Measurements from ENCODE around the gene TAF7L.

TAF7L gene

DNA sequence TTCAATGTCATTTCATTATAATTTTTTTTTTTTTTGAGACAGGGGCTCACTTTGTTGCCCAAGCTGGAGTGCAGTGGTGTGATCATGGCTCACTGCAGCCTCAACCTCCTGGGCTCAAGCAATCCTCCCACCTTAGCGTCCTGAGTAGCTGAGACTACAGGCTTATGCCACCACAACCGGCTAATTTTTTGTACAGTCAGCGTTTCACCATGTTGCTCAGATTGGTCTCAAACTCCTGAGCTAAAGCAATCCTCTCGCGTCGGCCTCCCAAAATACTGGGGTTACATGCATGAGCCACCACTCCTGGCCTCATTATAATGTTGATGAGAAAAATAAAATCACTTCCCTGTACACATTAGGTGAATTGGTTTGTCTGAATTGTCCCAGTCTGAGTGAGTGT lies 16.9 kb downstream of the TAF7L start:
- Histone ChIP-seq H2BK5ac (ENCODE audit: low read depth, low read length, poor library complexity, severe bottlenecking) (no peak overlapping the region), H3K4ac (ENCODE audit: low read depth in 1 of 2, low read length in 2 of 2) (no peak overlapping the region), H2AK5ac (ENCODE audit: low read length, severe bottlenecking) (no peak overlapping the region), H3K4me2 (ENCODE audit: low read length, poor library complexity, severe bottlenecking) (no peak overlapping the region), H3K27ac (ENCODE audit: low read length, poor library complexity, severe bottlenecking) (no peak overlapping the region), H3K27me3 (ENCODE audit: control insufficient read depth in 1 of 2, insufficient read depth in 1 of 2, low read length in 2 of 2) (peaks cover 0 to 20% of the 10 kb centered on the region in 2 experiments), H3K4me3 (ENCODE audit: insufficient read depth in 1 of 2, low read depth in 1 of 2, low read length in 2 of 2) (no peak overlapping the region), H3K79me1 (replicated peaks; ENCODE audit: low read length, poor library complexity, severe bottlenecking) (no peaks in the 10 kb centered on the region), H3K14ac (ENCODE audit: low read length in 2 of 2) (no peak overlapping the region), H3K23ac (ENCODE audit: low read length in 2 of 2) (no peak overlapping the region), H2BK120ac (ENCODE audit: low read depth, low read length) (no peak overlapping the region), H3K9me3 (ENCODE audit: control insufficient read depth, low read length) (no peaks in the 10 kb centered on the region), H3K36me3 (ENCODE audit: control insufficient read depth in 1 of 2, insufficient read depth in 2 of 2, low read depth in 1 of 2, low read length in 2 of 2) (no peaks in the 10 kb centered on the region), H3K4me1 (ENCODE audit: control insufficient read depth, insufficient read depth, low read depth, low read length) (no peaks in the 10 kb centered on the region), H2BK12ac (ENCODE audit: low read length in 2 of 2) (no peak overlapping the region), H4K91ac (ENCODE audit: low read length) (no peak overlapping the region), H4K8ac (ENCODE audit: low read length) (no peak overlapping the region), H2BK15ac (ENCODE audit: low read depth, poor library complexity, severe bottlenecking) (no peak overlapping the region), H2AFZ (ENCODE audit: low read depth, low read length) (no peak overlapping the region), H3K18ac (ENCODE audit: low read depth in 1 of 2, low read length in 2 of 2) (no peak overlapping the region), H3K9ac (ENCODE audit: low read length) (no peak overlapping the region)
- WGBS: 100% methylated on average over 3 of the region's 6 CpGs
- DNase-seq: no peak

DNA sequence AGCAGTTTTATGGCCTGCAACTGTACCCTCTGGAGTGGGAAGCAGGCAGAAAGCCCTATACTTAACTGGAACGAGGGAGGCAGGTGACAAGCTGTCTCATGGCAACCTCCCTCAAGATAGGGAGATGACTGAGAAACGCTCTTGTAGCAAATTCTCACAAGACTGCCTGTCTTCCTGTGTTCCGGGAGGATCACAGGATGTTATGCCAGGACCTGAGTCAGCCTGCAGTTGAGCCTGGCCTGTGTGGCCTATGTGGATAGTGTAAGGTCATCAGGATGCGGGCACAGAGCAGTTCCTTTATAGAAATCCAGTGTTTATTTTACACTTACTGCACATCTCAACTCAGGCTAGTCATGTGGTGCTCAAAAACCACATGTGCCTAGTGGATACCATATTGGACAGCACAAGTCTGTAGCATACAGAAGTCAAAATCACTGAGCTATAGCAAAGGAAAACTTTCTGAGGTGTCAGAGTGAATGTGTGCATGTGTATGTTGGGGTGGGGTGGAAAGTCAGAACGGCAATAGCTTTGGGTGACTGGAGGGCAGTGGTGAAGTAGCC lies 25.2 kb downstream of the TAF7L start:
- Histone ChIP-seq H3K4me2 (ENCODE audit: low read length, poor library complexity, severe bottlenecking) (no peak overlapping the region), H2AK5ac (ENCODE audit: low read length, severe bottlenecking) (no peak overlapping the region), H4K8ac (ENCODE audit: low read length) (peak overlapping the region; percentile 88), H3K4me3 (ENCODE audit: insufficient read depth in 1 of 2, low read depth in 1 of 2, low read length in 2 of 2) (no peak overlapping the region), H2BK120ac (ENCODE audit: low read depth, low read length) (peak overlapping the region; percentile 49), H3K23ac (ENCODE audit: low read length in 2 of 2) (no peak overlapping the region), H3K4ac (ENCODE audit: low read depth in 1 of 2, low read length in 2 of 2) (peak overlapping the region; percentile 11 to 46), H3K9me3 (ENCODE audit: control insufficient read depth, low read length) (no peaks in the 10 kb centered on the region), H3K27me3 (ENCODE audit: control insufficient read depth in 1 of 2, insufficient read depth in 1 of 2, low read length in 2 of 2) (peaks cover 0 to 12% of the 10 kb centered on the region in 2 experiments), H2AFZ (ENCODE audit: low read depth, low read length) (no peak overlapping the region), H3K18ac (ENCODE audit: low read depth in 1 of 2, low read length in 2 of 2) (peak overlapping the region; percentile 78 to 86), H2BK15ac (ENCODE audit: low read depth, poor library complexity, severe bottlenecking) (no peak overlapping the region), H3K14ac (ENCODE audit: low read length in 2 of 2) (peak overlapping the region in 1 of 2 experiments; percentile 82), H4K91ac (ENCODE audit: low read length) (peak overlapping the region; percentile 80), H2BK5ac (ENCODE audit: low read depth, low read length, poor library complexity, severe bottlenecking) (no peak overlapping the region), H2BK12ac (ENCODE audit: low read length in 2 of 2) (peak overlapping the region; percentile 77 to 90), H3K27ac (ENCODE audit: low read length, poor library complexity, severe bottlenecking) (no peak overlapping the region), H3K79me1 (replicated peaks; ENCODE audit: low read length, poor library complexity, severe bottlenecking) (no peaks in the 10 kb centered on the region), H3K36me3 (ENCODE audit: control insufficient read depth in 1 of 2, insufficient read depth in 2 of 2, low read depth in 1 of 2, low read length in 2 of 2) (no peaks in the 10 kb centered on the region), H3K4me1 (ENCODE audit: control insufficient read depth, insufficient read depth, low read depth, low read length) (peaks cover 6% of the 10 kb centered on the region), H3K9ac (ENCODE audit: low read length) (no peak overlapping the region)
- 30% methylated on average over 3 of the region's 5 CpGs for WGBS
- DNase-seq: peak; percentile 80

DNA sequence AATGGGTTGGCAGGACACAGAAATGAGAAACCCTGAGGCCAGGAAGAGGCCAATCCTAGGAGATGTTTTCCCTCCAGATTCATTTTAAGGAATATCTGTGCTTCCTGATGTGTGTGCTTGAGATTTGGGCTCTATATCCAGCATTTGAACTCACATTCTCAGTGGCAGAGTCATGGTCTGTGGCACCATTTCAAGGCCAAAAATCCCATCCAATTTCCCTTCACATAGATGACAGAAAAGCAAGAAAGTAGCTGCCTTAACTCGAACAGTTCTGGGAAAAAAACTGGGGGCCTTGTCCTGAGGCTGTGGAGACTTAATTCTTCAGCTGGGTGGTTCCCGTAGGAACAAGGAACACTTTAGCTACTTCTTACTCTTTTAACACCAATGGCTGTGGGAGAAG lies 27.4 kb downstream of the TAF7L start:
- Histone ChIP-seq H4K8ac (ENCODE audit: low read length) (no peak overlapping the region), H3K4me1 (ENCODE audit: control insufficient read depth, insufficient read depth, low read depth, low read length) (peaks cover 6% of the 10 kb centered on the region), H3K23ac (ENCODE audit: low read length in 2 of 2) (no peak overlapping the region), H3K9ac (ENCODE audit: low read length) (peak overlapping the region; percentile 24), H3K4me2 (ENCODE audit: low read length, poor library complexity, severe bottlenecking) (no peak overlapping the region), H3K4me3 (ENCODE audit: insufficient read depth in 1 of 2, low read depth in 1 of 2, low read length in 2 of 2) (no peak overlapping the region), H4K91ac (ENCODE audit: low read length) (peak overlapping the region; percentile 27), H3K4ac (ENCODE audit: low read depth in 1 of 2, low read length in 2 of 2) (no peak overlapping the region), H3K27ac (ENCODE audit: low read length, poor library complexity, severe bottlenecking) (no peak overlapping the region), H3K79me1 (replicated peaks; ENCODE audit: low read length, poor library complexity, severe bottlenecking) (no peaks in the 10 kb centered on the region), H2BK12ac (ENCODE audit: low read length in 2 of 2) (peak overlapping the region in 1 of 2 experiments; percentile 45), H3K14ac (ENCODE audit: low read length in 2 of 2) (no peak overlapping the region), H2AK5ac (ENCODE audit: low read length, severe bottlenecking) (no peak overlapping the region), H2AFZ (ENCODE audit: low read depth, low read length) (no peak overlapping the region), H3K18ac (ENCODE audit: low read depth in 1 of 2, low read length in 2 of 2) (peak overlapping the region in 1 of 2 experiments; percentile 1), H3K36me3 (ENCODE audit: control insufficient read depth in 1 of 2, insufficient read depth in 2 of 2, low read depth in 1 of 2, low read length in 2 of 2) (no peaks in the 10 kb centered on the region), H3K9me3 (ENCODE audit: control insufficient read depth, low read length) (no peaks in the 10 kb centered on the region), H2BK15ac (ENCODE audit: low read depth, poor library complexity, severe bottlenecking) (no peak overlapping the region), H3K27me3 (ENCODE audit: control insufficient read depth in 1 of 2, insufficient read depth in 1 of 2, low read length in 2 of 2) (peaks cover 0 to 25% of the 10 kb centered on the region in 2 experiments), H2BK5ac (ENCODE audit: low read depth, low read length, poor library complexity, severe bottlenecking) (no peak overlapping the region), H2BK120ac (ENCODE audit: low read depth, low read length) (no peak overlapping the region)
- DNase-seq: no peak
- WGBS: 100% methylated on average over 1 of the region's 2 CpGs

DNA sequence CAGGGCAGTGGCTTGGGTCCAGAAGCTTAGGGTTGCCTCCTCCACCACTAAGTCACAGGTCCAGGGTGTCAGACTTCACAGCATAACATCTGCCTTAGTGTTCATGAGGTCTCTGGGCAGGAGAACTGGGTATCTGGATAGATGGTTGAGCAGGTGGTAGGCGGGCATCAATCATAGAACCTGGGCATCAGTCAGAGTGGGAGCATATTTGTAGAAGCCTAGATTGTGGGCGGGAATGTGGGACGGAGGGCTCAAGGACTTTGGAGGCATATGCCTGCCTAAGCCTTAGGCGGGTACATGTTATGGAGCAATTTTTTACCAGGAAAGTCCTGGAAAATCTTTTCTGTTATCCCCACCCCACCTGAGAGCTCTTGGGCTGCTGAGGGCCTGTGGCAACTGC lies 28.5 kb downstream of the TAF7L start:
- Histone ChIP-seq H3K9ac (ENCODE audit: low read length) (no peak overlapping the region), H2AFZ (ENCODE audit: low read depth, low read length) (no peak overlapping the region), H2BK12ac (ENCODE audit: low read length in 2 of 2) (no peak overlapping the region), H4K91ac (ENCODE audit: low read length) (no peak overlapping the region), H3K36me3 (ENCODE audit: control insufficient read depth in 1 of 2, insufficient read depth in 2 of 2, low read depth in 1 of 2, low read length in 2 of 2) (no peaks in the 10 kb centered on the region), H4K8ac (ENCODE audit: low read length) (no peak overlapping the region), H2BK120ac (ENCODE audit: low read depth, low read length) (peak overlapping the region; percentile 19), H3K4me2 (ENCODE audit: low read length, poor library complexity, severe bottlenecking) (no peak overlapping the region), H2AK5ac (ENCODE audit: low read length, severe bottlenecking) (no peak overlapping the region), H3K4me1 (ENCODE audit: control insufficient read depth, insufficient read depth, low read depth, low read length) (peaks cover 6% of the 10 kb centered on the region), H2BK15ac (ENCODE audit: low read depth, poor library complexity, severe bottlenecking) (peak overlapping the region; percentile 48), H3K9me3 (ENCODE audit: control insufficient read depth, low read length) (no peaks in the 10 kb centered on the region), H3K27ac (ENCODE audit: low read length, poor library complexity, severe bottlenecking) (no peak overlapping the region), H2BK5ac (ENCODE audit: low read depth, low read length, poor library complexity, severe bottlenecking) (no peak overlapping the region), H3K27me3 (ENCODE audit: control insufficient read depth in 1 of 2, insufficient read depth in 1 of 2, low read length in 2 of 2) (peaks cover 0 to 25% of the 10 kb centered on the region in 2 experiments), H3K18ac (ENCODE audit: low read depth in 1 of 2, low read length in 2 of 2) (no peak overlapping the region), H3K4ac (ENCODE audit: low read depth in 1 of 2, low read length in 2 of 2) (no peak overlapping the region), H3K4me3 (ENCODE audit: insufficient read depth in 1 of 2, low read depth in 1 of 2, low read length in 2 of 2) (no peak overlapping the region), H3K14ac (ENCODE audit: low read length in 2 of 2) (no peak overlapping the region), H3K79me1 (replicated peaks; ENCODE audit: low read length, poor library complexity, severe bottlenecking) (no peaks in the 10 kb centered on the region), H3K23ac (ENCODE audit: low read length in 2 of 2) (no peak overlapping the region)
- 97% methylated on average over 4 of the region's 4 CpGs for WGBS
- no peak for DNase-seq
